GM19240 (cell line): Measurements from ENCODE around the gene STK39.

Experiments used
- DNase-seq: peaks from one replicate; pipeline ENCODE4 v3.0.0; 2011; ENCODE audit warnings: low spot score; ENCODE audit not compliant: insufficient read length

Gene STK39

GRCh38 chr2:167935803-167936110 is 311.6 kb downstream of the STK39 start:
- no peak for DNase-seq

GRCh38 chr2:167933097-167933814 is 314.1 kb downstream of the STK39 start:
- no peak for DNase-seq

- no peak for DNase-seq
Observed at GRCh38 chr2:167932123-167932693, 315.2 kb downstream of the STK39 start.

- DNase-seq: no peak
Observed at GRCh38 chr2:167929484-167929883, 317.9 kb downstream of the STK39 start.

GRCh38 chr2:167928434-167928833 is 319.0 kb downstream of the STK39 start:
- DNase-seq: no peak

GRCh38 chr2:167925758-167926157 is 321.6 kb downstream of the STK39 start:
- no peak for DNase-seq

- DNase-seq: no peak
Observed at GRCh38 chr2:167924556-167924955, 322.8 kb downstream of the STK39 start.

- no peak for DNase-seq
Observed at GRCh38 chr2:167916756-167917155, 330.6 kb downstream of the STK39 start.

GRCh38 chr2:167914969-167915368 is 332.4 kb downstream of the STK39 start:
- no peak for DNase-seq

- no peak for DNase-seq
Observed at GRCh38 chr2:167908786-167909185, 338.6 kb downstream of the STK39 start.

- no peak for DNase-seq
Observed at GRCh38 chr2:167905668-167906067, 341.7 kb downstream of the STK39 start.
